Germinal center (tissue), 1 donor: ENCODE measurements around the gene GRIK1.

Experiments used
- DNase-seq: peaks from one replicate; pipeline ENCODE4 v3.0.0; 2012; ENCODE audit warnings: mixed read lengths, low spot score

GRIK1 gene

GRCh38 chr21:29718081-29718815, 221.5 kb downstream of the GRIK1 start:
- no peak for DNase-seq

- DNase-seq: no peak
These were observed 222.1 kb downstream of the GRIK1 start for GRCh38 chr21:29717659-29718058.

DNA sequence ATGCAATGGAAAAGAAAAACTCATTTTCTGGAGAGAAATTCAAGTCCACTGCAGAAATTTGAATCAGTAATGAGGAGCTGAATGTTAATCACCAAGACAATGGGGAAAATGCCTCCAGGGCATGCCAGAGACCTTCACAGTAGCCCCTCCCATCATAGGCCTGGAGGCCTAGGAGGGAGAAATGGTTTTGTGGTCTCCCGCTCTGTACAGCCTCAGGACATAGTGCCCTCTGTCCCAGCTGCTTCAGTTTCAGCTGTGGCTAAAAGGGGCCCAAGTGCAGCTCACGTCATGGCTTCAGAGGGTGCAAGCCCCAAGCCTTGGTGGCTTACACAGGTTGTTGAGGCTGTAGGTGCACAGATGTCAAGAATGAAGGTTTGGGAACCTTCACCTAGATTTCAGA, 223.0 kb downstream of the GRIK1 start:
- DNase-seq: no peak

- DNase-seq: no peak
These were observed 224.7 kb downstream of the GRIK1 start for GRCh38 chr21:29715089-29715488.

DNA sequence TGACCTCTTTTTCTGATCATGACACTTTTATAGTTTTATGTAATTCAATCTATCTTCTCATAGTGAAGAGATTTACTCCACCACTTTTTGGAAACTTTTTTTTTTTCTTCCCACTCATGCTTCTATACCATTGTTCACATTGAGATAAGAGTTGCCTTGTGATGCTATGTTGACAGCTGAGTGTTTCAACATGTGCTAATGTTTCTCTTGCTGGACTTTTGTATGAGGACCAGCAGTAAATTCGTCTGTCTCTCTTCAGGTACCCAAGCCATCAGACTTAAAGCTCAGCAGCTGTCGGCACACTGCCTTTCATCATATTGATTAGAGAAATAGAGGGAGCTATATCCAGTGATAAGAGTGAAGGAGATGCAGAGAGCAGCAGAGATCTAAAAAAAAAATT, 227.0 kb downstream of the GRIK1 start:
- no peak for DNase-seq

DNA sequence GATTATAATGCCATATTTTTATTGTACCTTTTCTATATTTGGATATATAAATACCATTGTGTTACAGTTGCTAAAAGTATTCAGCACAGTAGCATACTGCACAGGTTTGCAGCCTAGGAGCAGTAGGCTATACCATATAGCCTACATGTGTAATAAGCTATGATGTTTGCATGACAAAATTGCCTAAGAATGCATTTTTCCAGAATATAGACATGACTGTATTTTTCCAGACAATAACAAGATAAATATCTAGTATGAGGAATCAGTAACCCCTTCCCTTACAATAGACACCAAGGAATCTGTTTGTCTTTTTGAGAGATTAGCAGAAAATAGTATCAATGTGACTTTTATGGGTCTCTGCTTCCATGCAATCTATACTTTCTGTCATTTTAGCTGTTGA, 228.6 kb downstream of the GRIK1 start:
- no peak for DNase-seq

DNA sequence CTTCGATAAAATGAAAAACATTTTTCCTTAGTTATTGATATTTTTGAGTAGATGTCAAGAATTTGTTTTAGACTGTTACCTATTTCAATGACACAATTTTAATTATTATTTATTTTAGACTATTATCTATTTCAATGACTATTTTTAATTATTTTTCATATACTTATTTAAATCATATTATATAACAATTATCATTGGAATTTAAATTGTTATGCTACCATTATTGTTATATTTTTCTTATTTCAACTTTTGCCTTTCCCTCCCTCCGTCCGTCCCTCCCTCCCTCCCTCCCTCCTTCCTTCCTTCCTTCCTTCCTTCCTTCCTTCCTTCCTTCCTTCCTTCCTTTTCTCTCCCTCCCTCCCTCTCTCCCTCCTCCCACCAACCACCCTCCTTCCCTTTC, 229.3 kb downstream of the GRIK1 start:
- DNase-seq: no peak

DNA sequence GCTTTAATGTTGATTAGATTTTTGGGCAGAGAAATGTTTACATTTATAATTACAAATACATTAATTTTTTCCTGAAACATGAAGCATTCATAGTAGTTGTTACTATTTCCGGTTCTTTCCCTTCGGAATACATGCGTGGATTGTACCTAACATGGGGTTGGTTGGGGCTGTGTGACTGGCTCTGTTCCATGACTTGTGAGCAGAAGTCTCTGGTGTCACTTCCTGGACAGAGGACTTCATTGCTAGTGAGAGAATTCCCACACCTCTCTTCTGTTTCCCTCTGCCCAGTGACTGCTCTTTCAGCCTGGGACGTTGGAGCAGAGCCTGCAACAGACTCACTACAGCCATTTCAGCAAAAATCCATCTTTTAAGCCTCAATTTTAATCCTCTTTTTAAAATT, 231.4 kb downstream of the GRIK1 start:
- no peak for DNase-seq

- no peak for DNase-seq
These were observed 235.1 kb downstream of the GRIK1 start for GRCh38 chr21:29704719-29705118.

GRCh38 chr21:29701676-29702075, 238.1 kb downstream of the GRIK1 start:
- no peak for DNase-seq

GRCh38 chr21:29697555-29698193, 242.1 kb downstream of the GRIK1 start:
- peak; percentile 44 for DNase-seq

GRCh38 chr21:29696937-29697336, 242.9 kb downstream of the GRIK1 start:
- no peak for DNase-seq

DNA sequence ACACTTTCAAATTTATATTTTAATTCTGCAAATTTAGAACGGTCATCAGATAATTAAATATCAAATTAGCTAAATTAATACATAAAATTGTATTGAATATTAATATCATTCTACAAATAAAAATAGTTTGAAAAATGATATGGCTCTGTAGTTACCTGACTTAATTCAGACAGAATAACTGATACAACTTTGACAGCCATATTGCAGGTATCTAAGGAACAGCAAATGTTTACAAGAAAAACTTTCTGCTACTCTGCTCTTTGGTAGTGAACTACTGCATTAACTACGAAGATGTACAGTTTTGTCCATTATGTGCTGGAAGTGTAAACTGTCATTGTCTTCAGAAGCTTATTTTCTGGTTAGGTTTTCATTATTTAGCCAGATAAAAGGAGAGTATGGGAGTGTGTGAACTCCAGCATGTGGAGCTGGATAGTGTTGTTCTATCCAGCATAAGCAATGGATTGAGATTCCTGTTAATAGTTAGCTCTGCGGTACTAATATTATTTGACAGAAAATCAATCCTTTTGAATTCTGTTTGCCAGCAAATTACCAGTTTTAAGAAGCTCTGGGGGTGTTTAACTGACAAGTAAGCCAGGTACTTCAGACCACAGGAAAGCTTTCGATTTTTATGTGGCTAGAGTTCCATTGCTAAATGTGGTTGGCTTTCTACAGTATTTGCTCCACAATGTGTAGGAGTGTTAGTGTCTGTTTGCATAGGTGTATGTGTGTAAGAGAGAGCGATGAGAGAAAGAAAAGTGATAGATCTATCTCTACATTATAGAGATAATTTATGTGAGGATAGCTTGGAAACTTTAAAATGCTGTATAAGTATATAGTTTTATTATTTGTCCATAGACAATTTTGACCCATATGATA, 247.9 kb downstream of the GRIK1 start:
- no peak for DNase-seq

GRCh38 chr21:29689753-29690152, 250.0 kb downstream of the GRIK1 start:
- DNase-seq: no peak

- DNase-seq: no peak
These were observed 255.7 kb downstream of the GRIK1 start for GRCh38 chr21:29684106-29684505.

GRCh38 chr21:29682800-29683199, 257.0 kb downstream of the GRIK1 start:
- DNase-seq: no peak

- no peak for DNase-seq
These were observed 259.5 kb downstream of the GRIK1 start for GRCh38 chr21:29680273-29680672.

GRCh38 chr21:29678626-29679025, 261.2 kb downstream of the GRIK1 start:
- DNase-seq: no peak

DNA sequence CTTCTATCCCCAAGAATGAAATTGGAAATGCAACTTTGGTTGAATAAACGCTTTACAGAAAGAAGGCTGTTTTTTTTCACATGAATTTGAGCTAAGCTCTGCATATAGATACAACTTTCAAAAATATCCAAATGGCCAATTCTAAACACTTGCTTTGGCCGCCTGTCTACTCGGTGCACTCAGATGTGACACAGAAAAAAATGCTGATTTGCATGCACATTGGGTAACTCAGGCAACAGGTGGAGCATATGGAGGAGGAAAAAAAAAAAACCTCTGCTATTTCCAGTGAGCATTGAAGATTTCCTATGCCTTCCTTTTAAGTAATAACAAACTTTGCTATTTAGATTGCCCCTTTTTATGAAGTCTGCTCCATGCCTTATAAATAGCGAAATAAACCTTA, 262.5 kb downstream of the GRIK1 start:
- peak; percentile 31 for DNase-seq

DNA sequence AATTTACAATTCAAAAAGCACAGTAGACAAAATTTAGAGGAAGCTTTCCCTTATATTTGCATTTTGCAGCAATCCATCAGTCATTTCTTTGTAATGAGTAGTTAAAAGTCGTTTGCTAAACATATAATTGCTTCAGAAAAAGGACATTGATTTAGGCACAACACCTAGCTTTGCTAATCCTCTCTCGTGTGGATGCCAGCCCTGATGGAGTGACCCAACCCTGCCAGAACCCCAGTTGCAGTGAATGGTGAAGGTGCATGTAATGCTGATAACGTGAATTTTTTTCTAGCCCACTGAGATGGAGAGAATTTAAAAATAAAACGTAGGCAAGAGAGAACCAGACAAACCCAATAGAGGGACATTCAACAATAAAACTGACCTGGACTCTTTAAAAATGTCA, 263.4 kb downstream of the GRIK1 start:
- no peak for DNase-seq

GRCh38 chr21:29675451-29675850, 264.3 kb downstream of the GRIK1 start:
- no peak for DNase-seq

DNA sequence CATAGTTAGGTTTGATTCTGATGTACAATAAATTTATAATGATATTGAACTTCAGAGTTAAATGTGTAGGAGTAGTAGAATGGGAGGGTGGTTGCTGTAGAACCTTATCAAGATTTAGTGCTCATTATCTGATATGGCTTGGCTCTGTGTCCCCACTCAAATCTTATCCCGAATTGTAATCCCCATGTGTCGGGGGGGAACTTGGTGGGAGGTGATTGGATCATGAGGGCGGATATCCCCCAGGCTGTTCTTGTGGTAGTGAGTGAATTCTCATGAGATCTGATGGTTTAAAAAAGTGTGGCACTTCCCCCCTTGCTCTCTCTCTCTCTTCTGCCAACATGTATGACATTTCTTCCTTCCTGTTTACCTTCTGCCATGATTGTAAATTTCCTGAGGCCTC, 265.5 kb downstream of the GRIK1 start:
- DNase-seq: no peak

GRCh38 chr21:29673096-29673610, 266.6 kb downstream of the GRIK1 start:
- DNase-seq: no peak
